Measurements from ENCODE around the gene CES5A.
"Not testable (repeated sequence)": the region's sequence is repeated elsewhere in the genome, so short reads cannot be mapped to it uniquely, and the experiment has no call there.

CES5A gene

GRCh38 chr16:55811811-55812210 is 63.4 kb downstream of the CES5A start:
- H3K27ac Mint-ChIP-seq, result no peak overlapping the region
- no peak overlapping the region for H3K4me3 Mint-ChIP-seq
- no peaks in the 10 kb centered on the region for H3K36me3 Mint-ChIP-seq (ENCODE audit: low read depth)
- intact Hi-C loops (cut with micrococcal nuclease), result no loop called here
- no peaks in the 10 kb centered on the region for H3K4me1 Mint-ChIP-seq (ENCODE audit: low read depth)
- no peaks in the 10 kb centered on the region for H3K9me3 Mint-ChIP-seq
- peaks cover 23% of the 10 kb centered on the region for H3K27me3 Mint-ChIP-seq

GRCh38 chr16:55810451-55810961 is 64.7 kb downstream of the CES5A start:
- H3K27ac Mint-ChIP-seq, result no peak overlapping the region
- no peaks in the 10 kb centered on the region for H3K9me3 Mint-ChIP-seq
- peaks cover 16% of the 10 kb centered on the region for H3K27me3 Mint-ChIP-seq
- H3K4me3 Mint-ChIP-seq, result no peak overlapping the region
- H3K4me1 Mint-ChIP-seq (ENCODE audit: low read depth), result no peaks in the 10 kb centered on the region
- H3K36me3 Mint-ChIP-seq (ENCODE audit: low read depth), result no peaks in the 10 kb centered on the region
- intact Hi-C loops (cut with micrococcal nuclease), result no loop called here

GRCh38 chr16:55809851-55810250 is 65.3 kb downstream of the CES5A start:
- peaks cover 13% of the 10 kb centered on the region for H3K27me3 Mint-ChIP-seq
- no peaks in the 10 kb centered on the region for H3K9me3 Mint-ChIP-seq
- no peak overlapping the region for H3K27ac Mint-ChIP-seq
- no peak overlapping the region for H3K4me3 Mint-ChIP-seq
- H3K36me3 Mint-ChIP-seq (ENCODE audit: low read depth), result no peaks in the 10 kb centered on the region
- intact Hi-C loops (cut with micrococcal nuclease), result no loop called here
- H3K4me1 Mint-ChIP-seq (ENCODE audit: low read depth), result no peaks in the 10 kb centered on the region

GRCh38 chr16:55809386-55809785 is 65.8 kb downstream of the CES5A start:
- Mint-ChIP-seq H3K4me3 (no peak overlapping the region), H3K27me3 (peaks cover 10% of the 10 kb centered on the region), H3K36me3 (ENCODE audit: low read depth) (no peaks in the 10 kb centered on the region), H3K27ac (no peak overlapping the region), H3K4me1 (ENCODE audit: low read depth) (no peaks in the 10 kb centered on the region), H3K9me3 (no peaks in the 10 kb centered on the region)
- intact Hi-C loops (cut with micrococcal nuclease), result no loop called here

GRCh38 chr16:55808286-55808685 is 66.9 kb downstream of the CES5A start:
- intact Hi-C loops (cut with micrococcal nuclease); H3K9me3 Mint-ChIP-seq; H3K27ac Mint-ChIP-seq; H3K36me3 Mint-ChIP-seq (ENCODE audit: low read depth); H3K4me1 Mint-ChIP-seq (ENCODE audit: low read depth); H3K4me3 Mint-ChIP-seq: not testable (repeated sequence)
- H3K27me3 Mint-ChIP-seq, result peaks cover 10% of the 10 kb centered on the region

- H3K27ac Mint-ChIP-seq; H3K4me3 Mint-ChIP-seq; H3K9me3 Mint-ChIP-seq; H3K27me3 Mint-ChIP-seq; H3K36me3 Mint-ChIP-seq (ENCODE audit: low read depth); H3K4me1 Mint-ChIP-seq (ENCODE audit: low read depth); intact Hi-C loops (cut with micrococcal nuclease): not testable (repeated sequence)
Measured at GRCh38 chr16:55805104-55805503, 70.1 kb downstream of the CES5A start.

- H3K27ac Mint-ChIP-seq; H3K36me3 Mint-ChIP-seq (ENCODE audit: low read depth); H3K4me1 Mint-ChIP-seq (ENCODE audit: low read depth); H3K9me3 Mint-ChIP-seq; intact Hi-C loops (cut with micrococcal nuclease); H3K4me3 Mint-ChIP-seq; H3K27me3 Mint-ChIP-seq: not testable (repeated sequence)
Measured at GRCh38 chr16:55803681-55804080, 71.5 kb downstream of the CES5A start.
